Hepatocyte (in vitro differentiated cells): Measurements from ENCODE around the gene SH3RF3. TPM values are rescaled to one million over a fixed set of nuclear protein-coding genes. Genes with fewer than 3 reads are reported as not detected.

ENCODE experiments used
- DNase-seq: peaks from one replicate; pipeline ENCODE4 v3.0.0-alpha.2; 2016; ENCODE audit warnings: low spot score
- H2AFZ ChIP-seq: fragments of 200-600 bp; sonication (generic); 2 replicates; pipeline ENCODE4 v1.6.0; 2016; ENCODE audit warnings: antibody characterized with exemption, mild to moderate bottlenecking
- H3K27ac ChIP-seq: fragments of 200-600 bp; sonication (generic); 2 replicates; pipeline ENCODE4 v1.5.1; 2016; ENCODE audit warnings: mild to moderate bottlenecking
- H3K27me3 ChIP-seq: fragments of 200-600 bp; sonication (generic); 2 replicates; pipeline ENCODE4 v1.6.1; 2016
- H3K36me3 ChIP-seq: fragments of 200-600 bp; sonication (generic); replicated peaks from 2 replicates; pipeline ENCODE4 v1.5.1; 2016; ENCODE audit warnings: low read depth; ENCODE audit not compliant: insufficient read depth
- H3K4me1 ChIP-seq: fragments of 200-600 bp; sonication (generic); 2 replicates; pipeline ENCODE4 v1.5.1; 2016; ENCODE audit warnings: mild to moderate bottlenecking, moderate library complexity; ENCODE audit not compliant: insufficient read depth
- H3K4me2 ChIP-seq: fragments of 200-600 bp; sonication (generic); 2 replicates; pipeline ENCODE4 v1.6.0; 2016
- H3K4me3 ChIP-seq: fragments of 200-600 bp; sonication (generic); 2 replicates; pipeline ENCODE4 v1.5.1; 2016; ENCODE audit warnings: mild to moderate bottlenecking
- H3K79me2 ChIP-seq: fragments of 200-600 bp; sonication (generic); 2 replicates; pipeline ENCODE4 v1.6.0; 2017; ENCODE audit warnings: mild to moderate bottlenecking
- H3K9me2 ChIP-seq: fragments of 200-600 bp; sonication (generic); replicated peaks from 2 replicates; pipeline ENCODE4 v1.6.0; 2017; ENCODE audit warnings: mild to moderate bottlenecking; ENCODE audit not compliant: insufficient read depth
- H3K9me3 ChIP-seq: fragments of 200-600 bp; sonication (generic); 2 replicates; pipeline ENCODE4 v1.5.1; 2016; ENCODE audit warnings: low read depth, mild to moderate bottlenecking
- H4K20me1 ChIP-seq: fragments of 200-600 bp; sonication (generic); 2 replicates; pipeline ENCODE4 v1.6.0; 2016; ENCODE audit warnings: mild to moderate bottlenecking; ENCODE audit not compliant: insufficient read depth, poor library complexity, severe bottlenecking
- EZH2 ChIP-seq: fragments of 200-600 bp; sonication (generic); IDR thresholded peaks from 2 replicates; pipeline ENCODE4 v1.6.1; 2016; ENCODE audit warnings: antibody characterized with exemption, mild to moderate bottlenecking, borderline replicate concordance
- EZH2phosphoT487 ChIP-seq: fragments of 200-600 bp; sonication (generic); IDR thresholded peaks from one replicate; pipeline ENCODE4 v1.6.1; 2018; ENCODE audit warnings: antibody characterized with exemption, mild to moderate bottlenecking, low read depth, moderate library complexity; ENCODE audit not compliant: unreplicated experiment, severe bottlenecking
- WGBS: methylation state at CpG from one replicate; pipeline ENCODE4 v1.1.6; 2016; ENCODE audit warnings: low lambda C conversion rate; ENCODE audit errors: missing lambda C conversion rate; 5-methylcytosine and 5-hydroxymethylcytosine counted together
- polyA plus RNA-seq: library from polyadenylated mRNA; unstranded; fragments of >200 nt; fragmentation: Nextera tagmentation; extraction: Ambion mirVana; gene quantifications from 2 replicates; pipeline ENCODE4 v1.2.1, GENCODE V29; 2016
- total RNA-seq: library from RNA; depleted of rRNA; stranded (reverse); fragments of >200 nt; gene quantifications from 2 replicates; pipeline ENCODE4 v1.2.3, GENCODE V29; 2014
- TF ChIP-seq, protein P1 (sequence below): fragments of 200-600 bp; sonication (generic); IDR thresholded peaks from 2 replicates; pipeline ENCODE4 v1.5.1; 2016; ENCODE audit warnings: antibody characterized with exemption, mild to moderate bottlenecking; ENCODE audit not compliant: poor library complexity

Gene SH3RF3
- total and polyA plus RNA-seq, 2 experiments from 2014 or later: 1.9 to 2.1 TPM

DNA sequence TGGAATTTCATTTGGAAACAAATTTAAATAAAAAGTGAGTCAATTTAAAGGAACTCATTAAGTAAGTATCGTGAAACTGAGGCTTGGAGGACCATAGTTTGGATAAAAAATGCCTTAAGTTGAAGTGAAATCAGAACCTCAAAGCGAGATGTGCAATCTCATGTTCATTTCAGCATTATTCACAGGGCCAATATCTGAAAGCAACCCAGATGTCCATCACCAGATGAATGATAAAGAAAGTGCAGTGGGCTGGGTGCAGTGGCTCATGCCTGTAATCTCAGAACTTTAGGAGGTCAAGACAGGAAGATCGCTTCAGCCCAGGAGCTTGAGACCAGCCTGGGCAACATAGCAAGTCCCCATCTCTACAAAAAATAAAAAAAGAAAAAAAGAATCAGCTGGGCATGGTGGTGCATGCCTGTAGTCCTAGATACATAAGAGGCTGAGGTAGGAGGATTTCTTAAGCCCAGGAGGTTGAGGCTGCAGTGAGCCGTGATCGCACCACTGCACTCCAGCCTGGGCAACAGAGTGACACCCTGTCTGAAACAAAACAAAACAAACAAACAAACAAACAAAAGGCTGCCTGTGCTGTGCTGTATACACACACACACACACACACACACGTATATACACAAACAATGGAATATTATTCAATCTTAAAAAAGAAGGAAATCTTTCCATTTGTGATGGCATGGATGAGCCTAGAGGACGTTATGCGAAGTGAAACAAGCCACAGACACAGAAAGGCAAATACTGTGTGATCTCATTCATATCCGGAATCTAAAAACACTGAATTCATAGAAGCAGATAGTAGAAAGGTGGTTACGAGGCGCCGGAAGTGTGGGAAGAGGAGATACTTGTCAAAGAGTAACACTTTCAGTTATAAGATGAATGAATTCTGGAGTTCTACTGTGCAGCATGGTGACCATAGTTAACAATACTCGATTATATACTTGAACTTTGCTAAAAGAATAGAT is 14.5 kb downstream of the SH3RF3 start:
- H3K4me1 ChIP-seq: no peaks in the 10 kb centered on the region
- 93% methylated on average over 13 of the region's 13 CpGs for WGBS
- no peaks in the 10 kb centered on the region for H3K79me2 ChIP-seq
- H3K4me2 ChIP-seq: no peak overlapping the region
- no peaks in the 10 kb centered on the region for H4K20me1 ChIP-seq
- no peaks in the 10 kb centered on the region for H3K36me3 ChIP-seq
- TF ChIP-seq, protein P1, sequence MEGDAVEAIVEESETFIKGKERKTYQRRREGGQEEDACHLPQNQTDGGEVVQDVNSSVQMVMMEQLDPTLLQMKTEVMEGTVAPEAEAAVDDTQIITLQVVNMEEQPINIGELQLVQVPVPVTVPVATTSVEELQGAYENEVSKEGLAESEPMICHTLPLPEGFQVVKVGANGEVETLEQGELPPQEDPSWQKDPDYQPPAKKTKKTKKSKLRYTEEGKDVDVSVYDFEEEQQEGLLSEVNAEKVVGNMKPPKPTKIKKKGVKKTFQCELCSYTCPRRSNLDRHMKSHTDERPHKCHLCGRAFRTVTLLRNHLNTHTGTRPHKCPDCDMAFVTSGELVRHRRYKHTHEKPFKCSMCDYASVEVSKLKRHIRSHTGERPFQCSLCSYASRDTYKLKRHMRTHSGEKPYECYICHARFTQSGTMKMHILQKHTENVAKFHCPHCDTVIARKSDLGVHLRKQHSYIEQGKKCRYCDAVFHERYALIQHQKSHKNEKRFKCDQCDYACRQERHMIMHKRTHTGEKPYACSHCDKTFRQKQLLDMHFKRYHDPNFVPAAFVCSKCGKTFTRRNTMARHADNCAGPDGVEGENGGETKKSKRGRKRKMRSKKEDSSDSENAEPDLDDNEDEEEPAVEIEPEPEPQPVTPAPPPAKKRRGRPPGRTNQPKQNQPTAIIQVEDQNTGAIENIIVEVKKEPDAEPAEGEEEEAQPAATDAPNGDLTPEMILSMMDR: no peak
- TF ChIP-seq EZH2phosphoT487 (no peak), EZH2 (no peak)
- no peaks in the 10 kb centered on the region for H3K9me3 ChIP-seq
- no peak overlapping the region for H2AFZ ChIP-seq
- no peak overlapping the region for H3K4me3 ChIP-seq
- H3K27ac ChIP-seq: no peak overlapping the region
- no peaks in the 10 kb centered on the region for H3K27me3 ChIP-seq
- no peaks in the 10 kb centered on the region for H3K9me2 ChIP-seq
- DNase-seq: no peak

DNA sequence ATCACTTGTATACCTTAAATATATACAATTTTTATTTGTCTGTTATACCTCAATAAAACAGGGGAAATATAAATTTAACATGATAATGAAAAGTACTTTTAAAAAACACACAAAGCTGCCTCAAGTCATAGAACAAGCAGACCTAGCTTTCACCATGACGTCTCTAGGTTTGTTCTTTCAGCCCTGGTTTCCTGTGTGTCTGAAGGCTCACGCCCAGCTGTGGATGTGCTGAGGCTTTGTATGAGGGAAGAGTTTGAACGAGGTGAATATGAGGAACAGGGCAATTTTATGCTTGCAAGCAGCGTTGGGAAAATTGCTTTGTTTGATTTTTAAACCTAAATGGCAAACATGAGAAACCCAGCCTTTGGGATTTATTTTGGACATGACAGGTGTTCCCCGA is 15.3 kb downstream of the SH3RF3 start:
- no peaks in the 10 kb centered on the region for H3K27me3 ChIP-seq
- H3K9me3 ChIP-seq: no peaks in the 10 kb centered on the region
- no peaks in the 10 kb centered on the region for H3K4me1 ChIP-seq
- no peaks in the 10 kb centered on the region for H3K9me2 ChIP-seq
- 80% methylated on average over 5 of the region's 5 CpGs for WGBS
- H4K20me1 ChIP-seq: no peaks in the 10 kb centered on the region
- H3K4me3 ChIP-seq: no peak overlapping the region
- H3K4me2 ChIP-seq: no peak overlapping the region
- DNase-seq: no peak
- no peaks in the 10 kb centered on the region for H3K79me2 ChIP-seq
- no peaks in the 10 kb centered on the region for H3K36me3 ChIP-seq
- H2AFZ ChIP-seq: no peak overlapping the region
- TF ChIP-seq EZH2 (no peak), EZH2phosphoT487 (no peak)
- TF ChIP-seq, protein P1: no peak
- H3K27ac ChIP-seq: no peak overlapping the region

DNA sequence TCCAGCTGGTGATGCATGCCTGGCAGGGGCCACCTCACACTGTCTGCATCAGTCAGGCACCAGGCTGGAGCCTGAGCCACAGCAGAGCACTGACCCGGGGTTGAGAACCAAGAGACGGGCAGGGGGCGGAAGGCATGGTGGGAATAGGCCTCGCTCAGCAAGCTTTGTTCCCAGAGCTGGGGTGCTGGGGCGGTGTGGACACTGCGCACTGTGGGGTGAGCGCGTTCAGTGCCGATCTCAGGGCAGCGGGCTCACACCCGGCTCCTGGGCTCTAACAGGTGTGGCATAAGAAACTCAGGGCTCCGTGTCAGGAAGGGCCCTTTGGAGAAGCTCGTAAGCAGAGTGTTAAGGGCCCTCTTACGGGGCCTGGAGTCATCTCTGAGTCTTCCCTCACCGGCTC is 15.7 kb downstream of the SH3RF3 start:
- H3K4me1 ChIP-seq: no peaks in the 10 kb centered on the region
- no peaks in the 10 kb centered on the region for H3K9me2 ChIP-seq
- no peaks in the 10 kb centered on the region for H4K20me1 ChIP-seq
- H3K4me2 ChIP-seq: no peak overlapping the region
- TF ChIP-seq EZH2phosphoT487 (no peak), EZH2 (no peak)
- TF ChIP-seq, protein P1: no peak
- no peaks in the 10 kb centered on the region for H3K79me2 ChIP-seq
- no peaks in the 10 kb centered on the region for H3K27me3 ChIP-seq
- no peaks in the 10 kb centered on the region for H3K36me3 ChIP-seq
- WGBS: 98% methylated on average over 15 of the region's 15 CpGs
- H3K27ac ChIP-seq: no peak overlapping the region
- no peak for DNase-seq
- H3K4me3 ChIP-seq: no peak overlapping the region
- H2AFZ ChIP-seq: no peak overlapping the region
- H3K9me3 ChIP-seq: no peaks in the 10 kb centered on the region
